ENCODE measurements around the gene KAT6B. TPM values are rescaled to one million over a fixed set of nuclear protein-coding genes. Genes with fewer than 3 reads are reported as not detected.
A peak's percentile ranks its signal among the peaks of the same experiment; 100 is the strongest.
"Not testable (repeated sequence)": the region's sequence is repeated elsewhere in the genome, so short reads cannot be mapped to it uniquely, and the experiment has no call there.

Gene KAT6B
- total RNA-seq: 10 to 100 TPM; 29.4 to 47.5 TPM
- polyA plus RNA-seq: 10 to 100 TPM in 1 of 2 donors, 1 to 10 TPM in 1; 8.5 to 13.5 TPM
- long read RNA-seq, donor 1, partial matches to known transcripts: 14 of 28 reads
- long read RNA-seq, donor 1, other reads (novel, unspliced or antisense): 12 of 28 reads
- long read RNA-seq, donor 2, partial matches to known transcripts: 6 of 22 reads
- long read RNA-seq, donor 2, other reads (novel, unspliced or antisense): 14 of 22 reads

- WGBS, 2 donors: 1% methylated on average over 43 to 67 of the region's 67 CpGs
- DNase-seq: peak; percentile 100
- H3K4me1 ChIP-seq (ENCODE audit: control insufficient read depth in 1 of 2, insufficient read depth in 2 of 2, low read length in 2 of 2): peaks cover 2 to 5% of the 10 kb centered on the region in 2 donors
- H3K27ac ChIP-seq (ENCODE audit: low read depth in 1 of 2, low read length in 2 of 2): peak within 1 kb of the TSS; percentile 90
- peak; percentile 96 for ATAC-seq (ENCODE audit: low FRiP score)
- peak within 1 kb of the TSS; percentile 92 to 95 for H3K4me3 ChIP-seq (ENCODE audit: low read length in 2 of 2)
- no peaks in the 10 kb centered on the region for H3K36me3 ChIP-seq (ENCODE audit: control insufficient read depth in 1 of 2, insufficient read depth in 2 of 2, low read length in 1 of 2)
- intact Hi-C loops (cut with DNase I): loop anchor here (5.0 to 10.0 kb wide), 3 partner anchors 98 to 562 kb away; no protein-coding TSS in a partner anchor
- H3K9me3 ChIP-seq (ENCODE audit: control insufficient read depth, low read length): no peaks in the 10 kb centered on the region
- H3K27me3 ChIP-seq (ENCODE audit: control insufficient read depth in 1 of 2, insufficient read depth in 2 of 2, low read length in 1 of 2): no peaks in the 10 kb centered on the region
Measured at GRCh38 chr10:74826142-74827044, at the start of gene KAT6B. KAT6B (plus strand) TSS chr10:74826600; CDS start chr10:74842858, 16,258 bp downstream.

- intact Hi-C loops (cut with DNase I): no loop called here
- no peak for ATAC-seq (ENCODE audit: low FRiP score)
Measured at GRCh38 chr10:74778436-74779094, 47.8 kb upstream of the KAT6B start.

GRCh38 chr10:74781870-74782269 is 44.5 kb upstream of the KAT6B start:
- H3K27me3 ChIP-seq (ENCODE audit: control insufficient read depth in 1 of 2, insufficient read depth in 2 of 2, low read length in 1 of 2); intact Hi-C loops (cut with DNase I); ATAC-seq (ENCODE audit: low FRiP score); H3K27ac ChIP-seq (ENCODE audit: low read depth in 1 of 2, low read length in 2 of 2); H3K9me3 ChIP-seq (ENCODE audit: control insufficient read depth, low read length); DNase-seq; H3K4me3 ChIP-seq (ENCODE audit: low read length in 2 of 2); H3K4me1 ChIP-seq (ENCODE audit: control insufficient read depth in 1 of 2, insufficient read depth in 2 of 2, low read length in 2 of 2); H3K36me3 ChIP-seq (ENCODE audit: control insufficient read depth in 1 of 2, insufficient read depth in 2 of 2, low read length in 1 of 2): not testable (repeated sequence)
- WGBS, 2 donors: 97 to 98% methylated on average over 4 of the region's 4 CpGs

More at GRCh38 chr10:74778436-74779094, 47.8 kb upstream of the KAT6B start:
- Histone ChIP-seq H3K36me3 (ENCODE audit: control insufficient read depth in 1 of 2, insufficient read depth in 2 of 2, low read length in 1 of 2) (no peaks in the 10 kb centered on the region), H3K27me3 (ENCODE audit: control insufficient read depth in 1 of 2, insufficient read depth in 2 of 2, low read length in 1 of 2) (peaks cover 0 to 2% of the 10 kb centered on the region in 2 donors), H3K27ac (ENCODE audit: low read depth in 1 of 2, low read length in 2 of 2) (no peak overlapping the region), H3K4me1 (ENCODE audit: control insufficient read depth in 1 of 2, insufficient read depth in 2 of 2, low read length in 2 of 2) (no peaks in the 10 kb centered on the region), H3K9me3 (ENCODE audit: control insufficient read depth, low read length) (no peaks in the 10 kb centered on the region), H3K4me3 (ENCODE audit: low read length in 2 of 2) (no peak overlapping the region)
- no peak for DNase-seq
- WGBS, 2 donors: 85 to 87% methylated on average over 12 of the region's 12 CpGs

GRCh38 chr10:74784462-74784861 is 41.9 kb upstream of the KAT6B start:
- ATAC-seq (ENCODE audit: low FRiP score) (no peak), DNase-seq (no peak)
- Histone ChIP-seq H3K9me3 (ENCODE audit: control insufficient read depth, low read length) (no peaks in the 10 kb centered on the region), H3K36me3 (ENCODE audit: control insufficient read depth in 1 of 2, insufficient read depth in 2 of 2, low read length in 1 of 2) (no peaks in the 10 kb centered on the region), H3K4me1 (ENCODE audit: control insufficient read depth in 1 of 2, insufficient read depth in 2 of 2, low read length in 2 of 2) (no peaks in the 10 kb centered on the region), H3K4me3 (ENCODE audit: low read length in 2 of 2) (no peak overlapping the region), H3K27me3 (ENCODE audit: control insufficient read depth in 1 of 2, insufficient read depth in 2 of 2, low read length in 1 of 2) (no peaks in the 10 kb centered on the region), H3K27ac (ENCODE audit: low read depth in 1 of 2, low read length in 2 of 2) (no peak overlapping the region)
- WGBS, 2 donors: 85 to 86% methylated on average over 1 of the region's 1 CpG
- intact Hi-C loops (cut with DNase I): no loop called here

DNA sequence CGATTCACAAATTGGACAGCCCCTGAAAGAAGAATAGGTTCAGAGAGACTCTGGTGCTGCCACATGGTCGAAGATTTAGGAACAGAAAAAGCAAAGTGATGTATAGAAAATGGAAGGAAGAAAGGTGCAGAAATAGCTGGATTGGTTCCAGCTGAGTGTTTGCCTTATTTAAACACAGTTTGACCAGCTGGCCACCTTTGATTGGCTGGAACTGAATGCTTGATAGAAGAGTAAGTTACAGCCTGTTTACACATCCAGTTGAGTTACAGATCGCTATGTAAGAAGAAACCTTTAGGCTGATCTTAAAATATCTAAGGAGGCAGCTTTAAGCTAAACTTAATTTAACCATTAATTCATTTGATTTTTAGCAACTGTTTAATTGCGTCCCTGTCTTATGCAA is 40.3 kb upstream of the KAT6B start:
- no peaks in the 10 kb centered on the region for H3K4me1 ChIP-seq (ENCODE audit: control insufficient read depth in 1 of 2, insufficient read depth in 2 of 2, low read length in 2 of 2)
- H3K27me3 ChIP-seq (ENCODE audit: control insufficient read depth in 1 of 2, insufficient read depth in 2 of 2, low read length in 1 of 2): no peaks in the 10 kb centered on the region
- intact Hi-C loops (cut with DNase I): no loop called here
- H3K27ac ChIP-seq (ENCODE audit: low read depth in 1 of 2, low read length in 2 of 2): no peak overlapping the region
- no peaks in the 10 kb centered on the region for H3K36me3 ChIP-seq (ENCODE audit: control insufficient read depth in 1 of 2, insufficient read depth in 2 of 2, low read length in 1 of 2)
- no peaks in the 10 kb centered on the region for H3K9me3 ChIP-seq (ENCODE audit: control insufficient read depth, low read length)
- H3K4me3 ChIP-seq (ENCODE audit: low read length in 2 of 2): no peak overlapping the region
- DNase-seq (no peak), ATAC-seq (ENCODE audit: low FRiP score) (no peak)
- WGBS, 2 donors: 85 to 90% methylated on average over 4 of the region's 4 CpGs

DNA sequence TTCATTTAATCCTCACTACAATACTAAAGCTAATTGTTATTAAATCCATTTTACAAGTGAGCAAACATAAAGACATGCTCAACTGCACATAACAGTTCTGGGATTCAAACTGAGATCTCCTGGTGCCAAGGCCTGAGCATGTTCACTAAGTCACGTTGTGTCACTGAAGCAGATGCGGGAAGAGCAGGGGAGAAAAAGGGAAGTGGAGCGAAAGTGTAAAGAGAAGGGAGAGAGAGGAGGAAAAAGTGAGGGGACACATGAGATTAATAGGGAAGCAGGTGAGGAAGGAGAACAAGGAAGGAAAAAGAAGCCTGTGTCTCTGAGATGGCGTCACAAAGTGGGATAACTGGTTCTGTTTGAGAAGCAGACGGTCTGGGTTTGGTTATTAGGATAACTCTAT is 38.9 kb upstream of the KAT6B start:
- Histone ChIP-seq H3K27ac (ENCODE audit: low read depth in 1 of 2, low read length in 2 of 2) (no peak overlapping the region), H3K4me1 (ENCODE audit: control insufficient read depth in 1 of 2, insufficient read depth in 2 of 2, low read length in 2 of 2) (no peaks in the 10 kb centered on the region), H3K36me3 (ENCODE audit: control insufficient read depth in 1 of 2, insufficient read depth in 2 of 2, low read length in 1 of 2) (no peaks in the 10 kb centered on the region), H3K9me3 (ENCODE audit: control insufficient read depth, low read length) (no peaks in the 10 kb centered on the region), H3K4me3 (ENCODE audit: low read length in 2 of 2) (no peak overlapping the region), H3K27me3 (ENCODE audit: control insufficient read depth in 1 of 2, insufficient read depth in 2 of 2, low read length in 1 of 2) (no peaks in the 10 kb centered on the region)
- no peak for DNase-seq
- no peak for ATAC-seq (ENCODE audit: low FRiP score)
- 90 to 93% methylated on average over 5 of the region's 5 CpGs for WGBS, 2 donors
- intact Hi-C loops (cut with DNase I): no loop called here

DNA sequence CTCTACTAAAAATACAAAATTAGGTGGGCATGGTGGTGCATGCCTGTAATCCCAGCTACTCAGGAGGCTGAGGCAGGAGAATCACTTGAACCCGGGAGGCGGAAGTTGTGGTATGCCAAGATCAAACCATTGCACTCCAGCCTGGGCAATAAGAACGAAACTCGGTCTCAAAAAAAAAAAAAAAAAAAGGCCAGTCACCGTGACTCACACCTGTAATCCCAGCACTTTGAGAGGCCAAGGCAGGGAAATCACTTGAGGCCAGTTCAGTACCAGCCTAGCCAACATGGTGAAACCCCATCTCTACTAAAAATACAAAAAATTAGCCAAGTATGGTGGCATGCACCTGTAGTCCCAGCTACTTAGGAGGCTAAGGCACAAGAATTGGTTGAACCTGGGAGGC is 34.4 kb upstream of the KAT6B start:
- H3K27ac ChIP-seq (ENCODE audit: low read depth in 1 of 2, low read length in 2 of 2); H3K4me1 ChIP-seq (ENCODE audit: control insufficient read depth in 1 of 2, insufficient read depth in 2 of 2, low read length in 2 of 2); H3K9me3 ChIP-seq (ENCODE audit: control insufficient read depth, low read length); DNase-seq; intact Hi-C loops (cut with DNase I); H3K27me3 ChIP-seq (ENCODE audit: control insufficient read depth in 1 of 2, insufficient read depth in 2 of 2, low read length in 1 of 2); H3K4me3 ChIP-seq (ENCODE audit: low read length in 2 of 2); ATAC-seq (ENCODE audit: low FRiP score); H3K36me3 ChIP-seq (ENCODE audit: control insufficient read depth in 1 of 2, insufficient read depth in 2 of 2, low read length in 1 of 2): not testable (repeated sequence)
- 95 to 96% methylated on average over 5 of the region's 5 CpGs for whole genome bisulfite sequencing, 2 donors

GRCh38 chr10:74792726-74793125 is 33.7 kb upstream of the KAT6B start:
- DNase-seq (no peak), ATAC-seq (ENCODE audit: low FRiP score) (no peak)
- no peaks in the 10 kb centered on the region for H3K36me3 ChIP-seq (ENCODE audit: control insufficient read depth in 1 of 2, insufficient read depth in 2 of 2, low read length in 1 of 2)
- H3K27ac ChIP-seq (ENCODE audit: low read depth in 1 of 2, low read length in 2 of 2): no peak overlapping the region
- intact Hi-C loops (cut with DNase I): no loop called here
- H3K9me3 ChIP-seq (ENCODE audit: control insufficient read depth, low read length): no peaks in the 10 kb centered on the region
- H3K4me1 ChIP-seq (ENCODE audit: control insufficient read depth in 1 of 2, insufficient read depth in 2 of 2, low read length in 2 of 2): no peaks in the 10 kb centered on the region
- no peaks in the 10 kb centered on the region for H3K27me3 ChIP-seq (ENCODE audit: control insufficient read depth in 1 of 2, insufficient read depth in 2 of 2, low read length in 1 of 2)
- H3K4me3 ChIP-seq (ENCODE audit: low read length in 2 of 2): no peak overlapping the region

Data from aorta (tissue), 5 donors.